GM18526 (cell line): ENCODE data around the gene GFAP.

Source experiments
- POLR2A ChIP-seq: IDR thresholded peaks from 3 replicates; pipeline ENCODE4 v1.6.1; 2011; ENCODE audit not compliant: insufficient read length; ENCODE audit errors: extremely low read depth

Gene GFAP

GRCh38 chr17:44935116-44935515, 19.8 kb upstream of the GFAP start:
- TF ChIP-seq POLR2A = no peak

- TF ChIP-seq POLR2A = no peak
Observed at GRCh38 chr17:44934745-44935105, 19.4 kb upstream of the GFAP start.

- no peak for TF ChIP-seq POLR2A
Observed at GRCh38 chr17:44933824-44934744, 18.8 kb upstream of the GFAP start.

- no peak for TF ChIP-seq POLR2A
Observed at GRCh38 chr17:44932787-44933097, 17.4 kb upstream of the GFAP start.

GRCh38 chr17:44932096-44932786, 16.9 kb upstream of the GFAP start:
- no peak for TF ChIP-seq POLR2A

GRCh38 chr17:44931376-44931775, 16.1 kb upstream of the GFAP start:
- no peak for TF ChIP-seq POLR2A

- TF ChIP-seq POLR2A = no peak
Observed at GRCh38 chr17:44930667-44931066, 15.4 kb upstream of the GFAP start.

GRCh38 chr17:44928950-44929720, 13.8 kb upstream of the GFAP start:
- no peak for TF ChIP-seq POLR2A

- TF ChIP-seq POLR2A = no peak
Observed at GRCh38 chr17:44928136-44928535, 12.8 kb upstream of the GFAP start.

GRCh38 chr17:44927696-44928095, 12.4 kb upstream of the GFAP start:
- TF ChIP-seq POLR2A = no peak

GRCh38 chr17:44926821-44927525, 11.7 kb upstream of the GFAP start:
- no peak for TF ChIP-seq POLR2A

- no peak for TF ChIP-seq POLR2A
Observed at GRCh38 chr17:44925731-44926697, 10.7 kb upstream of the GFAP start.

GRCh38 chr17:44924107-44924544, 8.8 kb upstream of the GFAP start:
- no peak for TF ChIP-seq POLR2A
